IPS-NIHi7 (cell line): Measurements from ENCODE around the gene CAPN2.
"Not testable (repeated sequence)": the region's sequence is repeated elsewhere in the genome, so short reads cannot be mapped to it uniquely, and the experiment has no call there.

Experiments used
- DNase-seq: peaks from one replicate; pipeline ENCODE4 v3.0.0; 2012; ENCODE audit warnings: mixed read lengths; ENCODE audit errors: extremely low spot score

The CAPN2 gene

GRCh38 chr1:223716302-223716862 lies 4.0 kb downstream of the CAPN2 start:
- no peak for DNase-seq

GRCh38 chr1:223717123-223717522 lies 4.8 kb downstream of the CAPN2 start:
- DNase-seq: no peak

- no peak for DNase-seq
These were observed 5.5 kb downstream of the CAPN2 start for GRCh38 chr1:223717695-223718363.

GRCh38 chr1:223718850-223719249 lies 6.5 kb downstream of the CAPN2 start:
- DNase-seq: no peak

- DNase-seq: no peak
These were observed 8.7 kb downstream of the CAPN2 start for GRCh38 chr1:223720971-223721591.

GRCh38 chr1:223721658-223722607 lies 9.6 kb downstream of the CAPN2 start:
- no peak for DNase-seq

- DNase-seq: no peak
These were observed 11.1 kb downstream of the CAPN2 start for GRCh38 chr1:223723351-223723904.

GRCh38 chr1:223724376-223724775 lies 12.0 kb downstream of the CAPN2 start:
- DNase-seq: no peak

GRCh38 chr1:223725578-223725977 lies 13.2 kb downstream of the CAPN2 start:
- DNase-seq: no peak

- peak; percentile 83 for DNase-seq
These were observed 14.2 kb downstream of the CAPN2 start for GRCh38 chr1:223726380-223727001.

GRCh38 chr1:223727541-223727940 lies 15.2 kb downstream of the CAPN2 start:
- DNase-seq: no peak

- no peak for DNase-seq
These were observed 17.6 kb downstream of the CAPN2 start for GRCh38 chr1:223729906-223730305.

- DNase-seq: no peak
These were observed 18.3 kb downstream of the CAPN2 start for GRCh38 chr1:223730479-223731132.

GRCh38 chr1:223731133-223731770 lies 18.9 kb downstream of the CAPN2 start:
- no peak for DNase-seq

GRCh38 chr1:223732993-223733798 lies 20.9 kb downstream of the CAPN2 start:
- DNase-seq: no peak

- peak; percentile 46 for DNase-seq
These were observed 21.8 kb downstream of the CAPN2 start for GRCh38 chr1:223733898-223734852.

- DNase-seq: not testable (repeated sequence)
These were observed 24.3 kb downstream of the CAPN2 start for GRCh38 chr1:223736638-223737037.

GRCh38 chr1:223737342-223737741 lies 25.0 kb downstream of the CAPN2 start:
- no peak for DNase-seq
